Measurements from ENCODE around the gene GABRD.

- TF ChIP-seq, protein P1, sequence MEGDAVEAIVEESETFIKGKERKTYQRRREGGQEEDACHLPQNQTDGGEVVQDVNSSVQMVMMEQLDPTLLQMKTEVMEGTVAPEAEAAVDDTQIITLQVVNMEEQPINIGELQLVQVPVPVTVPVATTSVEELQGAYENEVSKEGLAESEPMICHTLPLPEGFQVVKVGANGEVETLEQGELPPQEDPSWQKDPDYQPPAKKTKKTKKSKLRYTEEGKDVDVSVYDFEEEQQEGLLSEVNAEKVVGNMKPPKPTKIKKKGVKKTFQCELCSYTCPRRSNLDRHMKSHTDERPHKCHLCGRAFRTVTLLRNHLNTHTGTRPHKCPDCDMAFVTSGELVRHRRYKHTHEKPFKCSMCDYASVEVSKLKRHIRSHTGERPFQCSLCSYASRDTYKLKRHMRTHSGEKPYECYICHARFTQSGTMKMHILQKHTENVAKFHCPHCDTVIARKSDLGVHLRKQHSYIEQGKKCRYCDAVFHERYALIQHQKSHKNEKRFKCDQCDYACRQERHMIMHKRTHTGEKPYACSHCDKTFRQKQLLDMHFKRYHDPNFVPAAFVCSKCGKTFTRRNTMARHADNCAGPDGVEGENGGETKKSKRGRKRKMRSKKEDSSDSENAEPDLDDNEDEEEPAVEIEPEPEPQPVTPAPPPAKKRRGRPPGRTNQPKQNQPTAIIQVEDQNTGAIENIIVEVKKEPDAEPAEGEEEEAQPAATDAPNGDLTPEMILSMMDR (IDR thresholded peaks at IDR 0.05), result no peak
- no peak for TF ChIP-seq POLR2A (IDR thresholded peaks at IDR 0.05)
Observed at GRCh38 chr1:1989102-1989542, 30.0 kb upstream of the GABRD start.

All from esophagus squamous epithelium (tissue), 4 donors.